ENCODE measurements around the gene RERE.

RERE gene

GRCh38 chr1:8746554-8746953 is 70.9 kb downstream of the RERE start:
- TF ChIP-seq CTCF (conservative IDR thresholded peaks at IDR 0.05; ENCODE audit: control insufficient read depth, insufficient read depth, low read depth, low read length): no peak
- peak; percentile 43 for DNase-seq (ENCODE audit: low read depth)
- no peak overlapping the region for H3K4me3 ChIP-seq (ENCODE audit: control insufficient read depth, low read depth, low read length)

GRCh38 chr1:8745749-8746390 is 71.6 kb downstream of the RERE start:
- no peak for TF ChIP-seq CTCF (conservative IDR thresholded peaks at IDR 0.05; ENCODE audit: control insufficient read depth, insufficient read depth, low read depth, low read length)
- no peak for DNase-seq (ENCODE audit: low read depth)
- H3K4me3 ChIP-seq (ENCODE audit: control insufficient read depth, low read depth, low read length): no peak overlapping the region

- no peak for TF ChIP-seq CTCF (conservative IDR thresholded peaks at IDR 0.05; ENCODE audit: control insufficient read depth, insufficient read depth, low read depth, low read length)
- no peak overlapping the region for H3K4me3 ChIP-seq (ENCODE audit: control insufficient read depth, low read depth, low read length)
- no peak for DNase-seq (ENCODE audit: low read depth)
These were observed 72.1 kb downstream of the RERE start for GRCh38 chr1:8745346-8745745.

- TF ChIP-seq CTCF (conservative IDR thresholded peaks at IDR 0.05; ENCODE audit: control insufficient read depth, insufficient read depth, low read depth, low read length): no peak
- DNase-seq (ENCODE audit: low read depth): no peak
These were observed 75.2 kb downstream of the RERE start for GRCh38 chr1:8742022-8742924.

GRCh38 chr1:8740034-8740449 is 77.4 kb downstream of the RERE start:
- DNase-seq (ENCODE audit: low read depth): peak; percentile 92
- no peak overlapping the region for H3K4me3 ChIP-seq (ENCODE audit: control insufficient read depth, low read depth, low read length)
- no peak for TF ChIP-seq CTCF (conservative IDR thresholded peaks at IDR 0.05; ENCODE audit: control insufficient read depth, insufficient read depth, low read depth, low read length)

More at GRCh38 chr1:8742022-8742924, 75.2 kb downstream of the RERE start:
- no peak overlapping the region for H3K4me3 ChIP-seq (ENCODE audit: control insufficient read depth, low read depth, low read length)

- DNase-seq (ENCODE audit: low read depth): no peak
- no peak for TF ChIP-seq CTCF (conservative IDR thresholded peaks at IDR 0.05; ENCODE audit: control insufficient read depth, insufficient read depth, low read depth, low read length)
- no peak overlapping the region for H3K4me3 ChIP-seq (ENCODE audit: control insufficient read depth, low read depth, low read length)
These were observed 78.1 kb downstream of the RERE start for GRCh38 chr1:8739377-8739776.
